ENCODE data around the gene ZRANB2. TPM values are rescaled to one million over a fixed set of nuclear protein-coding genes. Genes with fewer than 3 reads are reported as not detected.

Gene ZRANB2
- total and polyA plus RNA-seq, 4 donors, result 12.7 to 44.3 (median 30.2) TPM

DNA sequence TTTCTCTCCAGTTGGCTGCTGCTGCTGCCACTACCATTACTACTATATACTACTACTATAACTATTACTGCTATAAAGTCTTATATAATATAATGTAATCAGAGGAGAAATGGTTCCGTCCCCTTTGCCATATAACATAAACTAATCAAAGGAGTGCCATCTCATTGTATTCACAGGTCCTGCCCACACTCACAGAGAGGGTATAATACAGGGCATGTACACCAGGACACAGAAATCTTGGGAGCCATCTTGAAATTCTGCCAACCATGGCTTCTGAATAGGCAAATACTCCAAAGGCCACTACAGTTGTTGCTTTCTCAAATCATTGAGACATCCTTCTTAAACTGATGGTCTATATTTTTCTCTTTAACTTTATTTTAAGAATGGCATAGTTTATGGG is 6.9 kb upstream of the ZRANB2 start:
- H3K36me3 ChIP-seq (ENCODE audit: control insufficient read depth in 4 of 4, insufficient read depth in 3 of 4, low read depth in 1 of 4, low read length in 3 of 4), result no peaks in the 10 kb centered on the region
- H3K4me1 ChIP-seq (ENCODE audit: control insufficient read depth in 4 of 4, insufficient read depth in 4 of 4, low read length in 3 of 4), result no peaks in the 10 kb centered on the region
- H3K27ac ChIP-seq (ENCODE audit: low read depth in 1 of 2, low read length in 2 of 2), result no peak overlapping the region
- TF ChIP-seq YY1 (IDR thresholded peaks at IDR 0.05) (no peak), EGR1 (IDR thresholded peaks at IDR 0.05; ENCODE audit: low read depth in 2 of 2) (no peak), TAF1 (conservative IDR thresholded peaks at IDR 0.05) (no peak), HNF4A (conservative IDR thresholded peaks at IDR 0.05) (no peak), FOXA2 (IDR thresholded peaks at IDR 0.05) (no peak)
- H3K9me3 ChIP-seq (ENCODE audit: control insufficient read depth in 4 of 4, low read length in 3 of 4), result no peaks in the 10 kb centered on the region
- H3K9ac ChIP-seq (ENCODE audit: low read depth in 1 of 2, low read length in 2 of 2), result no peak overlapping the region
- WGBS, result 83% methylated on average over 1 of the region's 1 CpG
- H3K27me3 ChIP-seq (ENCODE audit: control insufficient read depth in 4 of 4, insufficient read depth in 4 of 4, low read length in 3 of 4), result peaks cover 0 to 7% (median 0%) of the 10 kb centered on the region in 4 donors
- DNase-seq (ENCODE audit: low spot score), result no peak
- H3K4me3 ChIP-seq (ENCODE audit: low read depth in 1 of 3, low read length in 3 of 3), result no peak overlapping the region

- Histone ChIP-seq H3K9ac (ENCODE audit: low read depth in 1 of 2, low read length in 2 of 2) (no peak overlapping the region), H3K4me1 (ENCODE audit: control insufficient read depth in 4 of 4, insufficient read depth in 4 of 4, low read length in 3 of 4) (no peaks in the 10 kb centered on the region), H3K9me3 (ENCODE audit: control insufficient read depth in 4 of 4, low read length in 3 of 4) (no peaks in the 10 kb centered on the region), H3K27me3 (ENCODE audit: control insufficient read depth in 4 of 4, insufficient read depth in 4 of 4, low read length in 3 of 4) (peaks cover 0 to 7% (median 0%) of the 10 kb centered on the region in 4 donors), H3K4me3 (ENCODE audit: low read depth in 1 of 3, low read length in 3 of 3) (no peak overlapping the region), H3K27ac (ENCODE audit: low read depth in 1 of 2, low read length in 2 of 2) (no peak overlapping the region), H3K36me3 (ENCODE audit: control insufficient read depth in 4 of 4, insufficient read depth in 3 of 4, low read depth in 1 of 4, low read length in 3 of 4) (no peaks in the 10 kb centered on the region)
- DNase-seq (ENCODE audit: low spot score), result no peak
- TF ChIP-seq FOXA2 (IDR thresholded peaks at IDR 0.05), result no peak
- TF ChIP-seq ZBTB33 (IDR thresholded peaks at IDR 0.05), result no peak
- TF ChIP-seq EGR1 (IDR thresholded peaks at IDR 0.05; ENCODE audit: low read depth in 2 of 2), result no peak
Measured at GRCh38 chr1:71087060-71087459, 6.2 kb upstream of the ZRANB2 start.

DNA sequence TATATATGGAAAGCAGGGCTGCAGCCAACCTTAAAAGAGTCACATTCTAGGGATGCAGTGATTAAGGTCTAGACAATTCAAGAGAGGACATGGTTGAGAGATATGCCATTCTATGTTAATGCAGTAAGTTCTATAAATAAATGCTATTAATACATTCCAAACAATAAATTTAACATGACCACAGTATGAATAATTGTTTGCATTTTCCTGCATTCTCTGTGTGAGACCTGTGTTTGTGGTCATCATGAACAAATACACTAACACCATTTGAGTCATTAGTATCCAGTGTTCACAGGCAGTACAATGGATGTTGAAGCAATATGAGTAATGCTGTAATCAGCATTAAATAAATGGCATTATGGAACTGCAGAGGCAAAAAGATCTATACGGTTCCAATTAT is 5.5 kb upstream of the ZRANB2 start:
- peaks cover 0 to 4% (median 1%) of the 10 kb centered on the region in 4 donors for H3K4me1 ChIP-seq (ENCODE audit: control insufficient read depth in 4 of 4, insufficient read depth in 4 of 4, low read length in 3 of 4)
- H3K27ac ChIP-seq (ENCODE audit: low read depth in 1 of 2, low read length in 2 of 2), result no peak overlapping the region
- H3K4me3 ChIP-seq (ENCODE audit: low read depth in 1 of 3, low read length in 3 of 3), result no peak overlapping the region
- DNase-seq (ENCODE audit: low spot score), result no peak
- no peak overlapping the region for H3K9ac ChIP-seq (ENCODE audit: low read depth in 1 of 2, low read length in 2 of 2)
- peaks cover 0 to 7% (median 0%) of the 10 kb centered on the region in 4 donors for H3K27me3 ChIP-seq (ENCODE audit: control insufficient read depth in 4 of 4, insufficient read depth in 4 of 4, low read length in 3 of 4)
- no peaks in the 10 kb centered on the region for H3K9me3 ChIP-seq (ENCODE audit: control insufficient read depth in 4 of 4, low read length in 3 of 4)
- 88% methylated on average over 1 of the region's 1 CpG for WGBS
- no peak for TF ChIP-seq RAD21 (IDR thresholded peaks at IDR 0.05)
- TF ChIP-seq FOXA2 (IDR thresholded peaks at IDR 0.05), result no peak
- no peak for TF ChIP-seq MAX (IDR thresholded peaks at IDR 0.05)
- no peak for TF ChIP-seq REST (IDR thresholded peaks at IDR 0.05)
- no peak for TF ChIP-seq ZBTB33 (IDR thresholded peaks at IDR 0.05)
- no peak for TF ChIP-seq JUND (IDR thresholded peaks at IDR 0.05)
- TF ChIP-seq RXRA (IDR thresholded peaks at IDR 0.05), result no peak
- no peak for TF ChIP-seq NR2F2 (IDR thresholded peaks at IDR 0.05)
- no peak for TF ChIP-seq FOXA1 (IDR thresholded peaks at IDR 0.05)
- TF ChIP-seq, protein P1, sequence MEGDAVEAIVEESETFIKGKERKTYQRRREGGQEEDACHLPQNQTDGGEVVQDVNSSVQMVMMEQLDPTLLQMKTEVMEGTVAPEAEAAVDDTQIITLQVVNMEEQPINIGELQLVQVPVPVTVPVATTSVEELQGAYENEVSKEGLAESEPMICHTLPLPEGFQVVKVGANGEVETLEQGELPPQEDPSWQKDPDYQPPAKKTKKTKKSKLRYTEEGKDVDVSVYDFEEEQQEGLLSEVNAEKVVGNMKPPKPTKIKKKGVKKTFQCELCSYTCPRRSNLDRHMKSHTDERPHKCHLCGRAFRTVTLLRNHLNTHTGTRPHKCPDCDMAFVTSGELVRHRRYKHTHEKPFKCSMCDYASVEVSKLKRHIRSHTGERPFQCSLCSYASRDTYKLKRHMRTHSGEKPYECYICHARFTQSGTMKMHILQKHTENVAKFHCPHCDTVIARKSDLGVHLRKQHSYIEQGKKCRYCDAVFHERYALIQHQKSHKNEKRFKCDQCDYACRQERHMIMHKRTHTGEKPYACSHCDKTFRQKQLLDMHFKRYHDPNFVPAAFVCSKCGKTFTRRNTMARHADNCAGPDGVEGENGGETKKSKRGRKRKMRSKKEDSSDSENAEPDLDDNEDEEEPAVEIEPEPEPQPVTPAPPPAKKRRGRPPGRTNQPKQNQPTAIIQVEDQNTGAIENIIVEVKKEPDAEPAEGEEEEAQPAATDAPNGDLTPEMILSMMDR (IDR thresholded peaks at IDR 0.05; ENCODE audit: low read depth, low read length, missing input control), result no peak
- no peaks in the 10 kb centered on the region for H3K36me3 ChIP-seq (ENCODE audit: control insufficient read depth in 4 of 4, insufficient read depth in 3 of 4, low read depth in 1 of 4, low read length in 3 of 4)

Data from liver (tissue), 9 donors.